Measurements from ENCODE around the gene KLRD1.

Gene KLRD1, protein sequence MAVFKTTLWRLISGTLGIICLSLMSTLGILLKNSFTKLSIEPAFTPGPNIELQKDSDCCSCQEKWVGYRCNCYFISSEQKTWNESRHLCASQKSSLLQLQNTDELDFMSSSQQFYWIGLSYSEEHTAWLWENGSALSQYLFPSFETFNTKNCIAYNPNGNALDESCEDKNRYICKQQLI

GRCh38 chr12:10307630-10308029 is at the start of gene KLRD1:
KLRD1 (plus strand) TSS chr12:10307870; CDS start chr12:10308078, 208 bp downstream.
- Histone ChIP-seq H3K27ac (no peak within 1 kb of the TSS), H3K79me2 (ENCODE audit: insufficient read depth, low read depth) (no peaks in the 10 kb centered on the region), H3K9ac (no peak within 1 kb of the TSS), H3K4me3 (IDR thresholded peaks at IDR 0.05; ENCODE audit: insufficient read depth, low read depth, low read length) (no peak within 1 kb of the TSS), H3K36me3 (ENCODE audit: insufficient read depth) (no peaks in the 10 kb centered on the region), H3K4me2 (no peak within 1 kb of the TSS), H2AFZ (ENCODE audit: low read depth) (no peak within 1 kb of the TSS), H3K4me1 (ENCODE audit: low read depth, poor library complexity, severe bottlenecking) (no peaks in the 10 kb centered on the region), H3K27me3 (ENCODE audit: insufficient read depth, low read depth) (no peaks in the 10 kb centered on the region), H4K20me1 (ENCODE audit: insufficient read depth) (no peaks in the 10 kb centered on the region)
- no peak for TF ChIP-seq CTCF (conservative IDR thresholded peaks at IDR 0.05; ENCODE audit: low read depth, low read length)

DNA sequence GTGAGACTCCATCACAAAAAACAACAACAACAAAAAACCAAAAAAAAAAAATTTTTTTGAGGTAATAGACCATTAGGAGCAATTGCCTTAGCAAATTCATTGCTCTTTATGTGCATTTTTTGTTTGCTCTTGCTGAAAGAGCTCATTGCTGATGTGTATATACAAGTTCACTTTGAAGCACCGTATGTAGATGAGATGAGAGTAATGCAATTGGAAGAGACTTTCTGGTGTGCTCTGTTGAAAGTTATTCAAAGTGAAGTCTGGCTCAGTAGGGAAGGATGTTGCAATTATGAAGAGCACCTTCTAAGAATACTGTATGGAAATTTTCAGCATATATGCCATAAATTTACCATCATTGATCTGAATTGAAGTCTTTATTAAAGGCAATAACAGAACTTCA is 46.7 kb upstream of the KLRD1 start:
- Histone ChIP-seq H4K20me1 (ENCODE audit: insufficient read depth) (no peaks in the 10 kb centered on the region), H2AFZ (ENCODE audit: low read depth) (no peak overlapping the region), H3K4me2 (no peak overlapping the region), H3K27ac (no peak overlapping the region), H3K27me3 (ENCODE audit: insufficient read depth, low read depth) (no peaks in the 10 kb centered on the region), H3K36me3 (ENCODE audit: insufficient read depth) (no peaks in the 10 kb centered on the region), H3K4me1 (ENCODE audit: low read depth, poor library complexity, severe bottlenecking) (no peaks in the 10 kb centered on the region), H3K4me3 (IDR thresholded peaks at IDR 0.05; ENCODE audit: insufficient read depth, low read depth, low read length) (no peak overlapping the region), H3K79me2 (ENCODE audit: insufficient read depth, low read depth) (no peaks in the 10 kb centered on the region), H3K9ac (no peak overlapping the region)
- TF ChIP-seq CTCF (conservative IDR thresholded peaks at IDR 0.05; ENCODE audit: low read depth, low read length) = no peak

DNA sequence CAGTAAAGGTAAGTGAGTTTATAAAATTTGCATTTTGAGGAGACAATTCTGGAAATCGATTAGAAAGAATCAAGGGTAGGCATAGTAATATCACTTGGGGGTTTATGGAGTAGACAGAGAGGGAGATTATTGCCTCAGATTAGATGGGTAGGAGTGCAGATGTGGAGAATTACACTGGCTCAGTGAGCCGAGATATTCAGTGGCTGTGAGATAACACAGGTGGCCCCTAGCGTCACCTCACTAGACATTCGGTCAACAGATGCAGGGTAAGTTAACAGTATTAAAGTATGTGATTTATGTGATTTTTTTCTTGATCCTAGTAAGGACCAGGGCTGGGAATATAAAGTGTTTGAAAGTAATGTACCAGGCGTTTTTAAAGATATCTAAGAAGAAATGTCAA is 39.6 kb upstream of the KLRD1 start:
- no peak for TF ChIP-seq CTCF (conservative IDR thresholded peaks at IDR 0.05; ENCODE audit: low read depth, low read length)
- Histone ChIP-seq H3K27me3 (ENCODE audit: insufficient read depth, low read depth) (no peaks in the 10 kb centered on the region), H3K4me3 (IDR thresholded peaks at IDR 0.05; ENCODE audit: insufficient read depth, low read depth, low read length) (no peak overlapping the region), H3K4me1 (ENCODE audit: low read depth, poor library complexity, severe bottlenecking) (no peaks in the 10 kb centered on the region), H3K36me3 (ENCODE audit: insufficient read depth) (no peaks in the 10 kb centered on the region), H2AFZ (ENCODE audit: low read depth) (no peak overlapping the region), H3K4me2 (no peak overlapping the region), H4K20me1 (ENCODE audit: insufficient read depth) (no peaks in the 10 kb centered on the region), H3K79me2 (ENCODE audit: insufficient read depth, low read depth) (no peaks in the 10 kb centered on the region), H3K27ac (no peak overlapping the region), H3K9ac (no peak overlapping the region)

GRCh38 chr12:10272467-10272866 is 35.2 kb upstream of the KLRD1 start:
- Histone ChIP-seq H3K27ac (no peak overlapping the region), H4K20me1 (ENCODE audit: insufficient read depth) (no peaks in the 10 kb centered on the region), H3K79me2 (ENCODE audit: insufficient read depth, low read depth) (no peaks in the 10 kb centered on the region), H3K4me1 (ENCODE audit: low read depth, poor library complexity, severe bottlenecking) (no peaks in the 10 kb centered on the region), H3K4me3 (IDR thresholded peaks at IDR 0.05; ENCODE audit: insufficient read depth, low read depth, low read length) (no peak overlapping the region), H2AFZ (ENCODE audit: low read depth) (no peak overlapping the region), H3K27me3 (ENCODE audit: insufficient read depth, low read depth) (no peaks in the 10 kb centered on the region), H3K36me3 (ENCODE audit: insufficient read depth) (no peaks in the 10 kb centered on the region), H3K4me2 (no peak overlapping the region), H3K9ac (no peak overlapping the region)
- TF ChIP-seq CTCF (conservative IDR thresholded peaks at IDR 0.05; ENCODE audit: low read depth, low read length) = no peak
